Activated naive CD4-positive, alpha-beta T cell treated with anti-CD3 and anti-CD28 coated beads, Interleukin-2, amount 10 ng/mL, durations not matched to agents 7 days and 5 days (primary cell): ENCODE data around the gene ATP1B2.
"Not testable (repeated sequence)": the region's sequence is repeated elsewhere in the genome, so short reads cannot be mapped to it uniquely, and the experiment has no call there.

Source experiments
- CTCF ChIA-PET: fragments of 350-600 bp; sonication (Branson Sonifier 250); formaldehyde crosslinking; loops from one replicate; lab custom pipeline; 2021; ENCODE audit warnings: antibody characterized with exemption; lab: Charles Lee
- DNase-seq: peaks from one replicate; pipeline ENCODE4 v3.0.0-alpha.2; 2020
- H3K27ac Mint-ChIP-seq: one replicate; pipeline ENCODE4 v1.8.0; 2021; ENCODE audit warnings: mild to moderate bottlenecking, moderate library complexity, mixed read lengths
- H3K27me3 Mint-ChIP-seq: one replicate; pipeline ENCODE4 v1.8.0; 2021; ENCODE audit warnings: mild to moderate bottlenecking, mixed read lengths
- H3K36me3 Mint-ChIP-seq: one replicate; pipeline ENCODE4 v1.8.0; 2021; ENCODE audit warnings: mixed read lengths
- H3K4me1 Mint-ChIP-seq: one replicate; pipeline ENCODE4 v1.8.0; 2021; ENCODE audit warnings: mixed read lengths
- H3K4me3 Mint-ChIP-seq: one replicate; pipeline ENCODE4 v1.8.0; 2021; ENCODE audit warnings: mild to moderate bottlenecking, moderate library complexity, mixed read lengths
- H3K9me3 Mint-ChIP-seq: one replicate; pipeline ENCODE4 v1.8.0; 2021; ENCODE audit warnings: mixed read lengths

Gene ATP1B2, protein sequence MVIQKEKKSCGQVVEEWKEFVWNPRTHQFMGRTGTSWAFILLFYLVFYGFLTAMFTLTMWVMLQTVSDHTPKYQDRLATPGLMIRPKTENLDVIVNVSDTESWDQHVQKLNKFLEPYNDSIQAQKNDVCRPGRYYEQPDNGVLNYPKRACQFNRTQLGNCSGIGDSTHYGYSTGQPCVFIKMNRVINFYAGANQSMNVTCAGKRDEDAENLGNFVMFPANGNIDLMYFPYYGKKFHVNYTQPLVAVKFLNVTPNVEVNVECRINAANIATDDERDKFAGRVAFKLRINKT

DNA sequence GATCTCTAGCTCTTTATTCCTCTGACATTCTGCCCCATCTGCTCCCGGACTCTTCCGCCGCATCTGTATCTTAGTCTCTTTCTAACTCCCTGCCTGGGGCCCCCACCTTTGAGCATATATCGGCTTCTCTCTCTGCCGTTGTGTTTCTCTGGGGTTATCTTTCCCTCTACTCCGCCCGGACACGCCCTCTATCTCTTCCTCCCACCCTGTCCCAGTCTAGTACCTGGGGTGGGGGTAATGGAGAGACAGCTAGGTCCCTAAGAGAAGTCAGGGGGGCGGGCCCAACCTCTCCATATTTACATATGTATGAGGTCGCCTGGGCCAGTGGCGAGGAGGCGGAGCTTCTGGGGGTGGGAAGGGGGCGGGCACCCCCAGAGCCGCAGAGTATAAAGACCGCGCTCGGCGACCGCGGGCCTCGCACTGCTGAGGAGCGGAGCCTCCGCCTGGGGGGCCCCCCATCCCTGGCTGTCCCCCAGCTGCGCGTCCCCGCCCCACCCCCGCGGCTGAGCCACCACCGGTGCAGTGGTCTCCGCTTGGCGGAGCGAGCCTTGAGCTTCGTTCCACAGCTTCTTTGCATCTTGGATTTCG lies at the start of gene ATP1B2:
Gene ATP1B2 (plus strand): TSS at position 418 of the 588 bp plus-strand sequence. CDS start 593 bp downstream, outside the sequence.
- H3K27ac Mint-ChIP-seq = no peak within 1 kb of the TSS
- CTCF ChIA-PET = interaction anchor here (0.6 to 1.8 kb wide), 2 partner anchors 35 to 287 kb away, joined by 3 to 5 read pairs; no protein-coding TSS in a partner anchor
- H3K4me3 Mint-ChIP-seq = peak within 1 kb of the TSS; percentile 71
- peaks cover 80% of the 10 kb centered on the region for H3K27me3 Mint-ChIP-seq
- no peaks in the 10 kb centered on the region for H3K9me3 Mint-ChIP-seq
- peaks cover 15% of the 10 kb centered on the region for H3K4me1 Mint-ChIP-seq
- DNase-seq = peak; percentile 86
- no peaks in the 10 kb centered on the region for H3K36me3 Mint-ChIP-seq

DNA sequence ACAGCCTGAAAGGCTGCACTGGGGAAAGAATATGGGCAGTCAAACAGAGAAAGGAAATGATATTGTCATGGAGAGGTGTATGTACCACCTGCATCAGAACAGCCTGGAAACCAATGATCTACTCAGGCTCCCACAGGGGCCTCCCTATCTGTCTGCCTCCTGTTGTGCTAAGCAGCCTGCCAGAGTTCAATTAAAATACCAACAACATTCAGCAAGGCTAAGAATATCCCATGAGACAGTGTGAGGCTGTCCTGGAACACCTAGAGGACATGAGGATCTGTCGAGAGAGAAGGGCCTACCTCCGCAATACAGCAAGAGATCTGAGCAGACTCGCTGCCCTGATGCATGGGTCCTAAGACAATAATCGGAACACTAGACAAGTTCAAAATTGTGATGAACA lies 44.4 kb upstream of the ATP1B2 start:
- H3K36me3 Mint-ChIP-seq = peaks cover 35% of the 10 kb centered on the region
- DNase-seq = no peak
- CTCF ChIA-PET = no interaction called here
- H3K9me3 Mint-ChIP-seq = no peaks in the 10 kb centered on the region
- no peak overlapping the region for H3K4me3 Mint-ChIP-seq
- H3K27me3 Mint-ChIP-seq = no peaks in the 10 kb centered on the region
- H3K27ac Mint-ChIP-seq = peak overlapping the region; percentile 62
- peaks cover 5% of the 10 kb centered on the region for H3K4me1 Mint-ChIP-seq

DNA sequence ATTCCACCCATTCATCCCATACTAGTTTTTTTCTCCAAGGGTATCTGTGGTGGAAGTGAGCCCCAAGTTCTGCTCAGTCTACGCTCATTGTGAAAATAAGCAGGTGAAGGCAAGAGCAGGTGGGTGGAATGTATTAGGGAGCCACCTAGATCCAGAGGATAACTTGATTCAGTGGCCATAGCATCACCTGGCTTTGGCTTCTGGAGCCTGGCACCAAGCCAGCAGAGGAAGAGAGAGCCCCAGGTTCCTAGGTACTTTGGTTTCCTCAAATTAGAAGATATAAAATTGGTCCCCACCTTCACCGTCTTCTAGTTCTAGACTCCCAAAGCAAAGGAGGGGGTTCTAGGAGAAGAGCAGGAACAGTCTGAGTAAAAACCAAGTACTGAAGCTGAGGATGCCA lies 40.1 kb upstream of the ATP1B2 start:
- CTCF ChIA-PET = interaction anchor here (1.0 to 1.3 kb wide), 2 partner anchors 21 to 113 kb away, joined by 3 read pairs; partner anchors contain the start of gene SOX15
- Mint-ChIP-seq H3K9me3 (no peaks in the 10 kb centered on the region), H3K4me3 (no peak overlapping the region), H3K27me3 (no peaks in the 10 kb centered on the region), H3K27ac (no peak overlapping the region), H3K36me3 (peaks cover 18% of the 10 kb centered on the region), H3K4me1 (peaks cover 30% of the 10 kb centered on the region)
- DNase-seq = no peak

DNA sequence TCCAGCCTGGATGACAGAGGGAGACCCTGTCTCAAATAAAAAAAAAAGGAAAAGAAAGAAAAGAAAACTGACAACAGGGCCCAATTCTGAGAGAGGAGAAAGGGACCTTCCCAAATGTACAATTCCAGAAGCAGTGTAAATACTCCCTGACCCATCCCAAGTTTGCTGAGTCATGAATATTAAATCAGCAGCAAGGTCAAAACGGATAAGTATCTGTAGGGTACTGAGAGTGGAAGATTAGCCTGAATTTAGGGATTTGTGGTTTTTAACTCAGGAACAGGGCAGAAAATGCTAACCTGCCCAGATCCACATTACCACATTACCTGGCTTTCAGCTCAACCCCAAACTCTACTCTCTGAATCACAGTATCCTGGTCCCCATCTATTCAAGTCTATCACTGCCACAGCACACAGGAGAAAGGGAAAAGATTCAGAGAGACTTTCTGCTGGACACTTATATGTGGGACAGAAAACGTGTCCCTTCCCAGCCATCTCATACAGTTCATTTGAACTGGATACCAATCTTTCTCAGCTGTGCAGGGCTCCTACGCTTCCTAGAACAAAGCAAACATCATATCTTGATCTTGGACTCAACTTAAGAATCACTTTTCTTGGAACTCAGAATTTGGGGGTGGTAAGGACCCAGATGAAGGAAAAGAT lies 39.0 kb upstream of the ATP1B2 start:
- no peak for DNase-seq
- Mint-ChIP-seq H3K36me3 (peaks cover 10% of the 10 kb centered on the region), H3K9me3 (no peaks in the 10 kb centered on the region), H3K4me3 (no peak overlapping the region), H3K4me1 (peaks cover 30% of the 10 kb centered on the region), H3K27me3 (no peaks in the 10 kb centered on the region), H3K27ac (no peak overlapping the region)
- CTCF ChIA-PET = interaction anchor here (0.7 to 1.3 kb wide), 3 partner anchors 22 to 112 kb away, joined by 3 read pairs; partner anchors contain the start of gene SOX15

DNA sequence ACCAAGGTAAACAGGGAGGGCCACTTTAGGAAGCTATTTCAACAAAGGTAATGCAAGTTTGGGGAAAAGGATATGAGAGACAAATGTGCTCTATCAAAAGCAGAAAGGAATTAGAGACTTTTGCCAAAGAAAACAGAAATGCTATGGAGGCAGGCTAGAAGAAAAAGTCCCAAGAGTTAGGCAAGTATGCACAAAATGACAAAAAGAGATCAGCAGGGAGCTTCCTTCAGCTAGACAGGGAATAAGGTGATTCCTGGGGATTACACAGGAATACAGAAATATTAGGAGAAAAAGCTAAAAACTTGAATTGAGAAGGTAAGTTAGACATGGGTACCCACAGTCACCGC lies 38.5 kb upstream of the ATP1B2 start:
- H3K27me3 Mint-ChIP-seq = no peaks in the 10 kb centered on the region
- CTCF ChIA-PET = no interaction called here
- no peaks in the 10 kb centered on the region for H3K9me3 Mint-ChIP-seq
- peaks cover 10% of the 10 kb centered on the region for H3K36me3 Mint-ChIP-seq
- H3K4me3 Mint-ChIP-seq = peak overlapping the region; percentile 0
- no peak overlapping the region for H3K27ac Mint-ChIP-seq
- H3K4me1 Mint-ChIP-seq = peaks cover 30% of the 10 kb centered on the region
- no peak for DNase-seq

DNA sequence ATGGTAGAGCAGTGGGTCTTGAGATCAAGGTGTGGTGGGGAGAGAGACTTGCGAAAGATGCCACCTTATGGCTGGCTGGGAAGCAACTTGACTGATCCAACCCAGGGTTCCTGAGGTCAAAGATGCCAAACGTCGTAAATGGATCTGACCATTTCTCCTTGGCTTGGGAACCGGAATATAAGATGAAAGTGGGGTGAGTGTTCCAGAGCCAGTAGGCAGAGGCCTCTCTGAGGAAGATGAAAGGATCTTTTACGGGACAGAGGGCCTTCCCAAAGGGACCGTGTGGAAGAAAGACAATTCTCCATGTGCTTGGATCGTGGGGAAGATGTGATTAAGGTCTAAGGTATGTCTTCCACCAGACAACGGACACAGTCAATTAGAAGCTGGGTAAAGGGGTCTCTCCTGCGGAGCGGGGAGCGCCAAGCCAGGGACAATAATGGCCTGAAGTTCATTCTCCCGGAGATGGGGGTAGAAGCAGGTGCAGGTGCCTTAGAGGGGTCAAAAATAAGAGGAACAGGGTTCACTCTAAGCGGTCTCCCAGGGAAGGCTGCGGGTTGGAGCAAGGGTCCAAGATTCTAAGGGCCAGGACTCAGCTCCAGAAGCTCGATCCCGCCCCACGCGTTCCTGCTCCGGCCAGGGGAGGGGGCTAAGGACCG lies 36.8 kb upstream of the ATP1B2 start:
- peak overlapping the region; percentile 74 for H3K27ac Mint-ChIP-seq
- H3K9me3 Mint-ChIP-seq = no peaks in the 10 kb centered on the region
- CTCF ChIA-PET = interaction anchor here (0.8 to 1.5 kb wide), 4 partner anchors 24 to 258 kb away, joined by 3 to 8 read pairs (median 4); partner anchors contain the start of genes CD68, SOX15 and TP53
- peaks cover 30% of the 10 kb centered on the region for H3K4me1 Mint-ChIP-seq
- peak overlapping the region; percentile 79 for H3K4me3 Mint-ChIP-seq
- DNase-seq = no peak
- H3K36me3 Mint-ChIP-seq = peaks cover 10% of the 10 kb centered on the region
- H3K27me3 Mint-ChIP-seq = no peaks in the 10 kb centered on the region

DNA sequence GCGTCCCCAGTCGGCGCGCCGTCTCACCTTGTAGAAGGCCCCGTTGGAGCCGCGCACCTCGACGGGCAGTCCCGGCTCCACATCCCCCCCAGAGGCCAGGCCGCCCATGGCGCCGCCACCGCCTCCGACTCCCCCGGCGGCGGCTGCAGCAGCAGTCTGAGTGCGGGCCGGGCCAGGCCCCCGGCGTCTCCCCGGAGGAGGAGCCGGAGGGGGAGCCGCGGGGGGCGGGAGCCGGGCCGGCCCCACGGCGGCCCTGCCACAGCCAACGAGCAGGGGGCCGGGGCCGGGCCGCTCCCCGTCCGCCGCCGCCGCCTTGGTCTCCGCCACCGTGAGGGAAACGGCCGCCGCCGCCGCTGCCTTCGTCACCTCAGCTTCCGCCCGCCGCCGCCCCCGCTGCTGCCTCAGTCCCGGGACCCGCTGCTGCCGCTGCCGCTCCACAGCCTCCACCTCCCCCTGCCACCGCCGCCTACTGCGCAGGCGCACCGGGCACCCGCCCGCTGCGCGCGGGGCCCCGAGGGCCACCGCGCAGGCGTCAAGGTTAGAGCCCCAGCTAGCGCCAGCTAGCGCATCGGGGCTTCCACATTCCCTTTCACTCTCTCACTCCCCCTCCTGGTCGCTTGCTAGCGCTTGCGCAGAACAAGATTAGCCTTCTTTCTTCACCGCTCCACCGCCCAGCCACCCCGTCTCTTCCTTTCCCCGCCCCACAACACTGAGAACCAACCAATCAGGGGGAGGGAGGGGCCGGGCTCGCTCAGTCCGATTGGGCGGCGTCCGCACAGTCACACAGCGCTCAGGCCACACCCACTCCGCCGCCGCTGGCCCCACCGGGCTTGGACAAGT lies 36.1 kb upstream of the ATP1B2 start, which contains the start of gene FXR2:
Gene FXR2 (minus strand): TSS at position 473 of the 840 bp plus-strand sequence. CDS start 365 bp downstream, at position 108.
- DNase-seq = peak; percentile 100
- CTCF ChIA-PET = interaction anchor here (0.8 to 1.5 kb wide), 6 partner anchors 17 to 258 kb away, joined by 3 to 8 read pairs (median 6); partner anchors contain the start of genes CD68, MPDU1, SOX15 and TP53
- Mint-ChIP-seq H3K27me3 (no peaks in the 10 kb centered on the region), H3K27ac (peak within 1 kb of the TSS; percentile 87), H3K9me3 (no peaks in the 10 kb centered on the region), H3K36me3 (peaks cover 10% of the 10 kb centered on the region), H3K4me3 (peak within 1 kb of the TSS; percentile 79), H3K4me1 (peaks cover 27% of the 10 kb centered on the region)

DNA sequence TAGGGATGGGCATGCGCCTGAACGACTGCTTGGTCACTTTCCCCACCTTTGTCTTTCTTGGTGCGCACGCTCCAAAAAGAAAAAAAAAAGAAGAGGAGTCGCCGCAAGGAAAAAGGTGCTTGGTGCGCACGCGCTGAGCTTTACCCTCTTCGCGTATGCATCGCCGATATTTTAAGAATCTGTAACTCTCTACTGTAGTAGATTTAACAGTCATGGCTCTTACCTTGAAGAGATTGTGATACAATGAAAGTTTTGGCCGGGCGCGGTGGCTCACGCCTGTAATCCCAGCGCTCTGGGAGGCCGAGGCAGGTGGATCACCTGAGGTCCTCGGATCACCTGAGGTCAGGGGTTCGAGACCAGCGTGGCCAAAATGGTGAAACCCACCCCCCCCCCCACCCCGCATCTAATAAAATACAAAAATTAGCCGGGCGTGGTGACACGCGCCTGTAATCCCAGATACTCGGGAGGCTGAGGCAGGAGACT lies 35.4 kb upstream of the ATP1B2 start:
- CTCF ChIA-PET = interaction anchor here (1.2 to 1.6 kb wide), 5 partner anchors 12 to 259 kb away, joined by 4 to 8 read pairs (median 7); partner anchors contain the start of genes MPDU1, SAT2 and TP53
- H3K4me3 Mint-ChIP-seq = peak overlapping the region; percentile 74
- H3K4me1 Mint-ChIP-seq = peaks cover 27% of the 10 kb centered on the region
- peak overlapping the region; percentile 87 for H3K27ac Mint-ChIP-seq
- no peak for DNase-seq
- no peaks in the 10 kb centered on the region for H3K9me3 Mint-ChIP-seq
- peaks cover 5% of the 10 kb centered on the region for H3K27me3 Mint-ChIP-seq
- peaks cover 10% of the 10 kb centered on the region for H3K36me3 Mint-ChIP-seq

DNA sequence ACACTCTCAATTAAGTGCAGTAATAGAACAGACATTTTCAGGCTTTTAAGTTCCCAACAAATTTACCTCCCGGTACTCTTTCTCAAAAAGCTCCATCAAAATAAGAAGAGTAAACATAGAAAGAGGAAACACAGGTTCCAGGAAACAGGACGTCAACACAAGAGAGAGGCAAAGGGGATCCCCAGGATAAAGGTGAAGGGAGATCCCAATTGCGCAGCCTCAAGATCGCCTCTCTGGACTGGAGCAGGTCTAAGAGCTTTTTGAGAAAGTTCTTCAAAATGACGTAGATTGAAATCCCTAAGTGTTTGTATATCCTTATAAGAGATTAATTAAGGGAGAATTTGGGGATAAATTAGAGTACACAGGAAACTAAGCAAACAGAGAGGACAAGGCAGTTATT lies 32.1 kb upstream of the ATP1B2 start:
- Mint-ChIP-seq H3K4me3 (no peak overlapping the region), H3K36me3 (no peaks in the 10 kb centered on the region), H3K27ac (no peak overlapping the region), H3K27me3 (peaks cover 13% of the 10 kb centered on the region), H3K9me3 (no peaks in the 10 kb centered on the region), H3K4me1 (peaks cover 5% of the 10 kb centered on the region)
- CTCF ChIA-PET = interaction anchor here (0.7 to 1.3 kb wide), 2 partner anchors 14 to 65 kb away, joined by 3 to 4 read pairs; no protein-coding TSS in a partner anchor
- no peak for DNase-seq

DNA sequence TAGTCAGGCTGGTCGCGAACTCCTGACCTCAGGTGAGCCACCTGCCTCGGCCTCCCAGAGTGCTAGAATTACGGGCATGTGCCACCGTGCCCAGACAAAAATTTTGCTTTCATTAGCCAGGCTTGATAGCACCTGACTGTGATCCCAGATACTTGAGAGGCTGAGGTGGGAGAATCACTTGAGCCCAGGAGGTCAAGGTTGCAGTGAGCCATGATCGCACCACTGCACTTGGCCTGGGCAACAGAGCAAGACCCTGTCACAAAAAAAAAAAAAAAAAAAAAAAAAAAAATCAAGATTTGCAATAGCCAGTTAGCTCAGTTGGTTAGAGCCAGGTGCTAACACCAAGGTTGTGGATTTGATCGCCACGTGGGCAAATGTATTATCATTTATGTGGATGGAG lies 29.9 kb upstream of the ATP1B2 start:
- H3K36me3 Mint-ChIP-seq = no peaks in the 10 kb centered on the region
- CTCF ChIA-PET = interaction anchor here (1.1 kb wide), 1 partner anchor 13 kb away, joined by 5 read pairs; no protein-coding TSS in a partner anchor
- peaks cover 13% of the 10 kb centered on the region for H3K27me3 Mint-ChIP-seq
- no peak overlapping the region for H3K4me3 Mint-ChIP-seq
- H3K27ac Mint-ChIP-seq = no peak overlapping the region
- no peaks in the 10 kb centered on the region for H3K9me3 Mint-ChIP-seq
- DNase-seq = no peak
- H3K4me1 Mint-ChIP-seq = no peaks in the 10 kb centered on the region

DNA sequence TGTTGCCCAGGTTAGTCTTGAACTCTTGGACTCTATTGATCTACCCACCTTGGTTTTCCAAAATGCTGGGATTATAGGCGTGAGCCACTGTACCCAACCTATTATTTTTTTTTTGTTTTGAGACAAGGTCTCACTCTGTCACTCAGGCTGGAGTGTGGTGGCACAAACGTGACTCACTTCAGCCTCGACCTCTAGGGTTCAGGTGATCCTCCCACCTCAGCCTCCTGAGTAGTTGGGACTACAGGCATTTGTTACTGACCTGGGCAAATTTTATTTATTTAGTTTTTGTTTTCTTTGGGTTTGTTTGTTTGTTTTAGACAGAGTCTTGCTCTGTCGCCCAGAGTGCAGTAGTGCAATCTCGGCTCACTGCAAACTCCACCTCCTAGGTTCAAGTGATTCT lies 27.1 kb upstream of the ATP1B2 start:
- Mint-ChIP-seq H3K36me3 (peaks cover 4% of the 10 kb centered on the region), H3K9me3 (no peaks in the 10 kb centered on the region), H3K27ac (no peak overlapping the region), H3K27me3 (peaks cover 13% of the 10 kb centered on the region), H3K4me3 (no peak overlapping the region), H3K4me1 (peaks cover 17% of the 10 kb centered on the region)
- DNase-seq = no peak
- CTCF ChIA-PET = no interaction called here

DNA sequence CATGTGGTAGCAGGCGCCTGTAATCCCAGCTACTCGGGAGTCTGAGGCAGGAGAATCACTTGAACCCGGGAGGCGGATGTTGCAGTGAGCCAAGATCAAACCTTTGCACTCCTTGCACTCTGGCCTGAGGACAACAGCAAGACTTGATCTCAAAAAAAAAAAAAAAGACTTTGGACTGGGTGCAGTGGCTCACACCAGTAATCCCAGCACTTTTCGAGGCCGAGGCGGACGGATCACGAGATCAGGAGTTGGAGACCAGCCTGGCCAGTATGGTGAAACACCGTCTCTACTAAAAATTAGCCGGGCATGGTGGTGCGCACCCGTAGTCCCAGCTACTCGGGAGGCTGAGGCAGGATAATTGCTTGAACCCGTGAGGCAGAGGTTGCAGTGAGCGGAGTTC lies 25.0 kb upstream of the ATP1B2 start:
- peaks cover 17% of the 10 kb centered on the region for H3K4me1 Mint-ChIP-seq
- CTCF ChIA-PET, H3K9me3 Mint-ChIP-seq, DNase-seq, H3K27me3 Mint-ChIP-seq, H3K36me3 Mint-ChIP-seq, H3K27ac Mint-ChIP-seq: not testable (repeated sequence)
- H3K4me3 Mint-ChIP-seq = peak overlapping the region; percentile 45

DNA sequence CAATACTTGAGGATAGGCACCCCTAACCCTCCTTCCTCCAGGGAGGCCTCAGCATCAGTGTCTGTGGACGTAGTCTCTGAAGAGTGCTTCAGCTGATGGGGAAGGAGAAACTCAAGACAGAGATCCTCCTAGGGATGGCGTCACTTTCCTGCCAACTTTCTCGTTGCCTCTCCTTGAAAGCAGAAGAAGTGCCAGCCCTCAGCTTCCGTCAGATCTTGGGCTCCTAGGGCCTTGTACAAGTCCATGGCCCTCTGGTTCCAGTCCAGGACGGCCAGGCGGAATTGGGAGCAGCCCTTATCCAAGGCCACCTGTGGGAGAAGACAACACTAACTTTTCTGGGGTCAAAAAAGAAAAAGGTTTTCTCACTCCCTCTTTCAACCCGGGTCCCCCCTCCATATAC lies 24.4 kb upstream of the ATP1B2 start:
- peak overlapping the region; percentile 91 for H3K4me3 Mint-ChIP-seq
- CTCF ChIA-PET = no interaction called here
- no peak for DNase-seq

More for the DNA sequence above, 24.4 kb upstream of the ATP1B2 start:
- Mint-ChIP-seq H3K36me3 (peaks cover 4% of the 10 kb centered on the region), H3K4me1 (peaks cover 17% of the 10 kb centered on the region), H3K27ac (no peak overlapping the region), H3K27me3 (peaks cover 8% of the 10 kb centered on the region), H3K9me3 (no peaks in the 10 kb centered on the region)
